Measurements from ENCODE around the gene ACSS2. TPM values are rescaled to one million over a fixed set of nuclear protein-coding genes. Genes with fewer than 3 reads are reported as not detected.

ACSS2 gene
- total RNA-seq, 4 donors from 2014 or later: 48.5 to 89.6 (median 68.1) TPM

GRCh38 chr20:34925341-34925740 is 48.9 kb downstream of the ACSS2 start:
- H3K36me3 ChIP-seq: peaks cover 10 to 41% of the 10 kb centered on the region in 2 donors
- TF ChIP-seq POLR2A (IDR thresholded peaks at IDR 0.05) (no peak), CTCF (IDR thresholded peaks at IDR 0.05) (no peak)
- no peaks in the 10 kb centered on the region for H3K27me3 ChIP-seq

GRCh38 chr20:34925981-34926380 is 49.6 kb downstream of the ACSS2 start:
- 86 to 100% methylated on average over 1 of the region's 1 CpG for WGBS, 2 donors
- H3K4me3 ChIP-seq (replicated peaks in 1 of 3): no peak overlapping the region
- peaks cover 10 to 41% of the 10 kb centered on the region in 2 donors for H3K36me3 ChIP-seq
- DNase-seq: no peak
- H3K27ac ChIP-seq: no peak overlapping the region
- intact Hi-C loops (cut with DNase I): no loop called here
- H3K9me3 ChIP-seq: no peaks in the 10 kb centered on the region
- peaks cover 4 to 14% of the 10 kb centered on the region in 2 donors for H3K4me1 ChIP-seq
- TF ChIP-seq POLR2A (IDR thresholded peaks at IDR 0.05) (no peak), CTCF (IDR thresholded peaks at IDR 0.05) (no peak)
- no peaks in the 10 kb centered on the region for H3K27me3 ChIP-seq

More at GRCh38 chr20:34925341-34925740, 48.9 kb downstream of the ACSS2 start:
- 97% methylated on average over 3 of the region's 3 CpGs for WGBS, 2 donors
- intact Hi-C loops (cut with DNase I): no loop called here
- no peak for DNase-seq
- Histone ChIP-seq H3K27ac (no peak overlapping the region), H3K4me1 (peaks cover 4 to 14% of the 10 kb centered on the region in 2 donors), H3K4me3 (replicated peaks in 1 of 3) (no peak overlapping the region), H3K9me3 (no peaks in the 10 kb centered on the region)

- H3K9me3 ChIP-seq: no peaks in the 10 kb centered on the region
- peaks cover 10 to 41% of the 10 kb centered on the region in 2 donors for H3K36me3 ChIP-seq
- TF ChIP-seq CTCF (IDR thresholded peaks at IDR 0.05) (no peak), POLR2A (IDR thresholded peaks at IDR 0.05) (no peak)
- no peaks in the 10 kb centered on the region for H3K27me3 ChIP-seq
- no peak for DNase-seq
- H3K4me3 ChIP-seq (replicated peaks in 1 of 3): no peak overlapping the region
- WGBS, 2 donors: 90 to 100% methylated on average over 1 of the region's 1 CpG
- H3K4me1 ChIP-seq: peaks cover 4 to 14% of the 10 kb centered on the region in 2 donors
- intact Hi-C loops (cut with DNase I): no loop called here
- H3K27ac ChIP-seq: no peak overlapping the region
Observed at GRCh38 chr20:34926581-34926980, 50.2 kb downstream of the ACSS2 start.

GRCh38 chr20:34927736-34928135 is 51.3 kb downstream of the ACSS2 start:
- WGBS, 2 donors: 100% methylated on average over 1 of the region's 1 CpG; no CpG with 5 or more reads in 1 of the 2 donors
- Histone ChIP-seq H3K27ac (no peak overlapping the region), H3K4me1 (peaks cover 4 to 7% of the 10 kb centered on the region in 2 donors), H3K9me3 (no peaks in the 10 kb centered on the region), H3K27me3 (no peaks in the 10 kb centered on the region), H3K4me3 (replicated peaks in 1 of 3) (no peak overlapping the region), H3K36me3 (peaks cover 10 to 41% of the 10 kb centered on the region in 2 donors)
- no peak for DNase-seq
- intact Hi-C loops (cut with DNase I): no loop called here
- no peak for TF ChIP-seq POLR2A (IDR thresholded peaks at IDR 0.05)
- no peak for TF ChIP-seq CTCF (IDR thresholded peaks at IDR 0.05)

DNA sequence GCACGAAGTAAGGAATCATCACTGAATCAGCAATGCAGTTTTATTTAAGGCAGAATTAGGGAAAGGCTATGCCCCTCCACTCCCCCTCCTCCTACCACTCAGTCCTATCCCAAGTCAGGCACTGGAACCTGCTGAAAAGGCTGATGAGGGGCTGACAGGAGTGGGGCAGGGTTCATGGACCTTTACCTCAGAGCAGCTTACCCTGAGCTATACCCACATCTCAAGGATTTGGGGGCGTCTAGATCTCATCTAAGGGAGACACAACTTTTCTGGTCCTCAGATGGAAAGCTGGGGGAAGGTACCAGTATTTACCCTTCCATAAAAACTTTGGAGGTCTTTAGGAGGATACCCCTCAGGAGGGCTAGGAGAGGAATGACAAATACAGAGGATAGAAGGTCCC is 52.0 kb downstream of the ACSS2 start:
- no peaks in the 10 kb centered on the region for H3K27me3 ChIP-seq
- WGBS, 2 donors: 96 to 100% methylated on average over 2 of the region's 2 CpGs
- no peak overlapping the region for H3K27ac ChIP-seq
- intact Hi-C loops (cut with DNase I): no loop called here
- DNase-seq: no peak
- no peak overlapping the region for H3K4me3 ChIP-seq (replicated peaks in 1 of 3)
- TF ChIP-seq CTCF (IDR thresholded peaks at IDR 0.05) (no peak), POLR2A (IDR thresholded peaks at IDR 0.05) (no peak)
- H3K4me1 ChIP-seq: no peaks in the 10 kb centered on the region
- H3K36me3 ChIP-seq: peaks cover 10 to 37% of the 10 kb centered on the region in 2 donors
- H3K9me3 ChIP-seq: no peaks in the 10 kb centered on the region
